ENCODE data around the gene SIGLEC11. TPM values are rescaled to one million over a fixed set of nuclear protein-coding genes. Genes with fewer than 3 reads are reported as not detected.

SIGLEC11 gene
- total RNA-seq, 2 experiments from 2014 or later = not detected

DNA sequence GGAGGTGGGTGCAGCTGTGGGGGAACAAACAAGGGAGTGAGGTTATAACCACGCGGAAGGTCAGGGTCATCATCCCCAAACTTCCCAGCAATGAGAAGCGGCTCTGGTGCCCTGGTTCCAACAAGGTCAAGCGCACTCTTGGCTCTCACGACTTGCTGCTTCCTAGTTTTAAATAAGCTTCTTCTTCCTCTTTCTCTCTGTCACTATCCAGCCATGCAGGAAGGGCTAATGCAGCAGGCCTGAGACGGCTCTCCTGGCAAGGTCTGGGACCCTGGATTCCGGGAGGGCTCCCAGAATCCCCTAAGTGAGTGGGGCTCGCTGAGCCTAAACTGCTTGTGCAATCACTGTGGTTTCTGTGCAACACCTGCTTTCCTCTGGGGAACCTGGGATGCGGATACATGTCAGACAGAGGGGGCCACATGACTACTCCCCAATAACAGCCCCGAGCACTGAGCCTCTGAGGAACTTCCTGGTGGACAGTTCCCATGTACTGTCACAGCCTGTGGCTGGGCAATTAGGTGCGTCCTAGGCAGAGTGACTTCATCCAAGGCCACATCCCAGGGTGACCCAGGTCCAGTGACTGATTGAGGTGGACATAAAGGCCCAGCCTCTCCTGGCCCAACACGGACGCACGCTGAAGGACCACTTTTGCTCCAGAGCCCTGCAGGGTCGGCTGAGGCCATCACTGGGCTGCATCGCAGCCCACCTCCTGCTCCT is 40.0 kb upstream of the SIGLEC11 start:
- Histone ChIP-seq H2AFZ (ENCODE audit: low read length) (no peak overlapping the region), H3K9me3 (ENCODE audit: low read length) (no peaks in the 10 kb centered on the region), H3K36me3 (ENCODE audit: insufficient read depth, low read length) (peaks cover 65% of the 10 kb centered on the region), H3K27ac (ENCODE audit: low read depth, low read length, poor library complexity, severe bottlenecking) (no peak overlapping the region), H3K4me3 (ENCODE audit: low read depth, low read length, poor library complexity, severe bottlenecking) (no peak overlapping the region), H3K4me2 (ENCODE audit: low read length) (no peak overlapping the region), H3K79me2 (ENCODE audit: insufficient read depth, low read depth, low read length) (no peaks in the 10 kb centered on the region), H4K20me1 (ENCODE audit: insufficient read depth, low read length) (no peaks in the 10 kb centered on the region), H3K4me1 (ENCODE audit: insufficient read depth, low read length, poor library complexity, severe bottlenecking) (no peaks in the 10 kb centered on the region), H3K9me2 (ENCODE audit: insufficient read depth, low read length) (no peaks in the 10 kb centered on the region)
- intact Hi-C loops (cut with micrococcal nuclease; ENCODE audit: unreplicated experiment) = no loop called here
- DNase-seq (ENCODE audit: low spot score) = no peak
- TF ChIP-seq, protein P1, sequence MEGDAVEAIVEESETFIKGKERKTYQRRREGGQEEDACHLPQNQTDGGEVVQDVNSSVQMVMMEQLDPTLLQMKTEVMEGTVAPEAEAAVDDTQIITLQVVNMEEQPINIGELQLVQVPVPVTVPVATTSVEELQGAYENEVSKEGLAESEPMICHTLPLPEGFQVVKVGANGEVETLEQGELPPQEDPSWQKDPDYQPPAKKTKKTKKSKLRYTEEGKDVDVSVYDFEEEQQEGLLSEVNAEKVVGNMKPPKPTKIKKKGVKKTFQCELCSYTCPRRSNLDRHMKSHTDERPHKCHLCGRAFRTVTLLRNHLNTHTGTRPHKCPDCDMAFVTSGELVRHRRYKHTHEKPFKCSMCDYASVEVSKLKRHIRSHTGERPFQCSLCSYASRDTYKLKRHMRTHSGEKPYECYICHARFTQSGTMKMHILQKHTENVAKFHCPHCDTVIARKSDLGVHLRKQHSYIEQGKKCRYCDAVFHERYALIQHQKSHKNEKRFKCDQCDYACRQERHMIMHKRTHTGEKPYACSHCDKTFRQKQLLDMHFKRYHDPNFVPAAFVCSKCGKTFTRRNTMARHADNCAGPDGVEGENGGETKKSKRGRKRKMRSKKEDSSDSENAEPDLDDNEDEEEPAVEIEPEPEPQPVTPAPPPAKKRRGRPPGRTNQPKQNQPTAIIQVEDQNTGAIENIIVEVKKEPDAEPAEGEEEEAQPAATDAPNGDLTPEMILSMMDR (conservative IDR thresholded peaks at IDR 0.05; ENCODE audit: low read length) = no peak
- TF ChIP-seq EZH2phosphoT487 (IDR thresholded peaks at IDR 0.05; ENCODE audit: borderline replicate concordance, low read depth, low read length) = no peak
- BruUV-seq (replicated peaks) = no TSS peak
- POLR2A ChIA-PET = no interaction called here
- CTCF ChIA-PET (ENCODE audit: unreplicated experiment) = no interaction called here

DNA sequence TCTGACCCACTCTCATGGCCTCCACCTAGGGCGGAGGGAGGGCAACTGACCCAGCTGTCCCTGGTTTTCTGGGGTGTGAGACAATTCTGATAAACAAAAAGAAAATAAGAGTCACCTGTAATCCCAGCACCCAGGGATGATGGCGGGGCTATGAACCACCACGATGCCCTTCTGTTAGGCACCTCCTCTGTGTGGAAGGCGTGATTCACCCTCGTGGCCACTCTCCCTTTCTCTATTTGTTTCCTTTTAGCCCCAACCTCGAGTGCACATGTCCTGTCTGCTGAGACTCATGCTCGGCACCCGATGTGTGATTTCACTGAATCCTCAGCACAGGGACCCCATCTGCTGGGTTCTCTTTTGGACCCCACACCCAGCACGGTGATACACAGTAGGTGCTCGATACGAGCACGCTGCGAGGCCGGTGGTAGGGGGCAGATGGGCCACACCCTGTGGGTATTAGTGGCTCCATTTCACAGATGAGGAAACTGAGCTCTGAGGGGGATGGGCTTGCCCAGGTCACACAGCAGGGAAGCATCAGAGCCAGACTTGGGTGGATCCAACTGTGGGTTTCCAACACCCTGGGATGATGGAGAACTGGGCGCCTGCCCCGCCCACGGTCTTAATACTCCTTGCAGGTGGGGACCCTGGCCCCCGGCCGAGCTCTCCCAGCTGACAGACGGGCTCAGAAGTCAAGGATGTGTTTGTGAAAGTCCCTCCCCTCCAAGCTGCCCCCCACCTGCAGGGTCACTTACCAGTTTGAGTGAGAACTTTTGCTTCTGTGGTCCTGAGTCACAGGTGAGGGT is 39.3 kb upstream of the SIGLEC11 start:
- no peaks in the 10 kb centered on the region for H3K4me1 ChIP-seq (ENCODE audit: insufficient read depth, low read length, poor library complexity, severe bottlenecking)
- H3K9me3 ChIP-seq (ENCODE audit: low read length) = no peaks in the 10 kb centered on the region
- CTCF ChIA-PET (ENCODE audit: unreplicated experiment) = no interaction called here
- BruUV-seq (replicated peaks) = no TSS peak
- peaks cover 60% of the 10 kb centered on the region; the same call in 1 of the 2 replicates for H3K36me3 ChIP-seq (ENCODE audit: insufficient read depth, low read length)
- POLR2A ChIA-PET = no interaction called here
- intact Hi-C loops (cut with micrococcal nuclease; ENCODE audit: unreplicated experiment) = no loop called here
- no peaks in the 10 kb centered on the region for H3K79me2 ChIP-seq (ENCODE audit: insufficient read depth, low read depth, low read length)
- H4K20me1 ChIP-seq (ENCODE audit: insufficient read depth, low read length) = no peaks in the 10 kb centered on the region
- no peak overlapping the region for H3K4me2 ChIP-seq (ENCODE audit: low read length)
- H2AFZ ChIP-seq (ENCODE audit: low read length) = no peak overlapping the region
- DNase-seq (ENCODE audit: low spot score) = no peak
- no peaks in the 10 kb centered on the region for H3K9me2 ChIP-seq (ENCODE audit: insufficient read depth, low read length)
- TF ChIP-seq, protein P1 (conservative IDR thresholded peaks at IDR 0.05; ENCODE audit: low read length) = no peak
- TF ChIP-seq EZH2phosphoT487 (IDR thresholded peaks at IDR 0.05; ENCODE audit: borderline replicate concordance, low read depth, low read length) = no peak
- no peak overlapping the region for H3K27ac ChIP-seq (ENCODE audit: low read depth, low read length, poor library complexity, severe bottlenecking)
- no peak overlapping the region for H3K4me3 ChIP-seq (ENCODE audit: low read depth, low read length, poor library complexity, severe bottlenecking)

Data from OCI-LY7 (cell line).